CD4-positive, alpha-beta T cell (primary cell): ENCODE results near the gene WDR88. TPM values are rescaled to one million over a fixed set of nuclear protein-coding genes. Genes with fewer than 3 reads are reported as not detected.
"Not testable (repeated sequence)": the region's sequence is repeated elsewhere in the genome, so short reads cannot be mapped to it uniquely, and the experiment has no call there.

Experiments used
- ATAC-seq: fragments of 200-7000 bp; cut with Tn5 transposase; one replicate; pipeline ENCODE4 v1.10.0; 2022; ENCODE audit warnings: mild to moderate bottlenecking; ENCODE audit not compliant: poor library complexity
- CTCF ChIA-PET: fragments of 350-600 bp; sonication (Branson Sonifier 250); formaldehyde crosslinking; loops from one replicate; lab custom pipeline; 2021; ENCODE audit warnings: antibody characterized with exemption, inconsistent platforms; lab: Charles Lee
- POLR2A ChIA-PET: fragments of 350-600 bp; sonication (Branson Sonifier 250); formaldehyde crosslinking; loops from one replicate; lab custom pipeline; 2021; ENCODE audit warnings: antibody characterized with exemption, inconsistent platforms; lab: Charles Lee
- DNase-seq, 14 experiments: peaks; one replicate each; pipeline ENCODE4 v3.0.0-alpha.2; 2013 to 2020; ENCODE audit warnings: mixed read lengths in 2 of 14
- H3K27ac ChIP-seq, 2 donors: one replicate each; pipeline versions ENCODE4 v1.5.1 to v1.7.0; 2013; ENCODE audit warnings: low read length in 2 of 2, low read depth in 1 of 2, mild to moderate bottlenecking in 1 of 2
- H3K27me3 ChIP-seq, 2 experiments: 1 replicate in 1 of 2; 2 replicates in 1 of 2; pipeline versions ENCODE4 v1.6.1 to v1.7.0; 2013; ENCODE audit warnings: low read length in 2 of 2, control low read depth in 1 of 2, mild to moderate bottlenecking in 1 of 2, moderate library complexity in 1 of 2; ENCODE audit not compliant: insufficient read depth in 2 of 2, control insufficient read depth in 1 of 2
- H3K36me3 ChIP-seq: one replicate; pipeline ENCODE4 v1.6.1; 2013; ENCODE audit warnings: low read length, control low read depth; ENCODE audit not compliant: insufficient read depth
- H3K4me1 ChIP-seq: one replicate; pipeline ENCODE4 v1.6.1; 2013; ENCODE audit warnings: low read length, control low read depth; ENCODE audit not compliant: insufficient read depth
- H3K4me3 ChIP-seq: one replicate; pipeline ENCODE4 v1.5.1; 2013; ENCODE audit warnings: mild to moderate bottlenecking, low read length, moderate library complexity
- H3K9me3 ChIP-seq, 2 experiments: 1 replicate in 1 of 2; 2 replicates in 1 of 2; pipeline versions ENCODE4 v1.6.1 to v1.7.0; 2013; ENCODE audit warnings: low read length in 2 of 2, mild to moderate bottlenecking in 2 of 2, control low read depth in 1 of 2, moderate library complexity in 1 of 2; ENCODE audit not compliant: control insufficient read depth in 1 of 2, insufficient read depth in 1 of 2
- H3K27ac Mint-ChIP-seq: one replicate; pipeline ENCODE4 v1.8.0; 2020; ENCODE audit warnings: mixed read lengths
- H3K27me3 Mint-ChIP-seq: one replicate; pipeline ENCODE4 v1.8.0; 2021; ENCODE audit warnings: mixed read lengths
- H3K36me3 Mint-ChIP-seq: one replicate; pipeline ENCODE4 v1.8.0; 2021; ENCODE audit warnings: low read depth, mixed read lengths
- H3K4me1 Mint-ChIP-seq: one replicate; pipeline ENCODE4 v1.8.0; 2021; ENCODE audit warnings: low read depth, mixed read lengths
- H3K4me3 Mint-ChIP-seq: one replicate; pipeline ENCODE4 v1.8.0; 2020; ENCODE audit warnings: mild to moderate bottlenecking, mixed read lengths
- H3K9me3 Mint-ChIP-seq: one replicate; pipeline ENCODE4 v1.8.0; 2020; ENCODE audit warnings: mixed read lengths
- intact Hi-C, 2 experiments: fragments of 100-400 bp; cut with DNase I in 1 of 2; cut with micrococcal nuclease in 1 of 2; formaldehyde crosslinking; loops; one replicate each; pipeline versions ENCODE4 v1.15.1 to v1.9.0; 2023 to 2025; cut with DNase I, micrococcal nuclease
- total RNA-seq, 174 experiments: library from RNA in 2 of 174; stranded (reverse) in 2 of 174; gene quantifications; one replicate each; pipeline ENCODE4 v1.2.3 and lab custom pipeline; 2021 to 2026
- TF ChIP-seq, protein P1 (sequence below): fragments of 200-600 bp; IDR thresholded peaks from one replicate; pipeline ENCODE4 v1.8.0; 2022; ENCODE audit warnings: antibody characterized with exemption, mild to moderate bottlenecking

Gene WDR88
- total RNA-seq, 2 experiments from 2014 or later = not detected

DNA sequence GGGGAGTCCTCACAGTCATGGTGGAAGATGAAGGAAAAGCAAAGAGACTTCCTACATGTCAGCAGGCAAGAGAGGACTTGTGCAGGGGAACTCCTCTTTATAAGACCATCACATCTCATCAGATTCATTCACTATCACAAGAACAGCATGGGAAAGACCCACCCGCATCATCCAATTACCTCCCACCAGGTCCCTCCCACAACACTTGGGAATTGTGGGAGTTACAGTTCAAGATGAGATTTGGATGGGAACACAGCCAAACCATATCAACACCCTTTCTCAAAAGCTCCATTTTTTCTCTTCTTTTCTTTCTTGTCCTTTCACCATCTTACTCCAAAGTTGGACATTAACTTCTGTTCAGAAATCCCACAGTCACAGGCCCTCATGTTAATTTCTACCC, 57.5 kb downstream of the WDR88 start:
- DNase-seq = no peak
- Histone ChIP-seq H3K4me3 (no peak overlapping the region), H3K27me3 (peaks cover 11 to 23% of the 10 kb centered on the region in 2 experiments), H3K27ac (no peak overlapping the region), H3K4me1 (peaks cover 2% of the 10 kb centered on the region), H3K9me3 (no peaks in the 10 kb centered on the region), H3K36me3 (no peaks in the 10 kb centered on the region)
- no peak for ATAC-seq
- ChIA-PET POLR2A (no interaction called here), CTCF (no interaction called here)
- no peak overlapping the region for H3K27ac Mint-ChIP-seq
- TF ChIP-seq, protein P1, sequence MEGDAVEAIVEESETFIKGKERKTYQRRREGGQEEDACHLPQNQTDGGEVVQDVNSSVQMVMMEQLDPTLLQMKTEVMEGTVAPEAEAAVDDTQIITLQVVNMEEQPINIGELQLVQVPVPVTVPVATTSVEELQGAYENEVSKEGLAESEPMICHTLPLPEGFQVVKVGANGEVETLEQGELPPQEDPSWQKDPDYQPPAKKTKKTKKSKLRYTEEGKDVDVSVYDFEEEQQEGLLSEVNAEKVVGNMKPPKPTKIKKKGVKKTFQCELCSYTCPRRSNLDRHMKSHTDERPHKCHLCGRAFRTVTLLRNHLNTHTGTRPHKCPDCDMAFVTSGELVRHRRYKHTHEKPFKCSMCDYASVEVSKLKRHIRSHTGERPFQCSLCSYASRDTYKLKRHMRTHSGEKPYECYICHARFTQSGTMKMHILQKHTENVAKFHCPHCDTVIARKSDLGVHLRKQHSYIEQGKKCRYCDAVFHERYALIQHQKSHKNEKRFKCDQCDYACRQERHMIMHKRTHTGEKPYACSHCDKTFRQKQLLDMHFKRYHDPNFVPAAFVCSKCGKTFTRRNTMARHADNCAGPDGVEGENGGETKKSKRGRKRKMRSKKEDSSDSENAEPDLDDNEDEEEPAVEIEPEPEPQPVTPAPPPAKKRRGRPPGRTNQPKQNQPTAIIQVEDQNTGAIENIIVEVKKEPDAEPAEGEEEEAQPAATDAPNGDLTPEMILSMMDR = no peak
- H3K36me3 Mint-ChIP-seq = no peaks in the 10 kb centered on the region
- no peak overlapping the region for H3K4me3 Mint-ChIP-seq
- intact Hi-C loops = no loop called here
- peaks cover 8% of the 10 kb centered on the region for H3K4me1 Mint-ChIP-seq
- no peaks in the 10 kb centered on the region for H3K9me3 Mint-ChIP-seq
- peaks cover 35% of the 10 kb centered on the region for H3K27me3 Mint-ChIP-seq

DNA sequence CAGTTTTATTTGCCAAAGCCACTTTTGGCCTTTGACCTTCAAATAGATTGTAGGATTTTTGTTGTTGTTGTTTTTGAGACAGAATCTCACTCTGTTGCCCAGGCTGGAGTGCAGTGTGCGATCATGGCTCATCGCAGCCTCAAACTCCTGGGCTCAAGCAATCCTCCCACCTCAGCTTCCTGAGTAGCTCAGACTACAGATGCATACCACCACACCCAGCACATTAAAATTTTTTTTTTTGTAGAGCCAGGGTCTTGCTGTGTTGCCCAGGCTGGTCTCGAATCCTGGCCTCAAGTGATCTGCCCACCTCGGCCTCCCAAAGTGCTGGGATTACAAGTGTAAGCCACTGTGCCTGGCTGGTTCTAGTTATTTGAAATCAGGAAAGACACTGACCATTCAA, 59.2 kb downstream of the WDR88 start:
- DNase-seq, H3K36me3 Mint-ChIP-seq, ATAC-seq, H3K27ac ChIP-seq, H3K4me3 ChIP-seq, H3K4me1 Mint-ChIP-seq, CTCF ChIA-PET, H3K27ac Mint-ChIP-seq, H3K9me3 ChIP-seq, H3K4me3 Mint-ChIP-seq, H3K36me3 ChIP-seq, intact Hi-C loops, H3K9me3 Mint-ChIP-seq, POLR2A ChIA-PET, H3K4me1 ChIP-seq: not testable (repeated sequence)
- H3K27me3 ChIP-seq = peaks cover 16 to 36% of the 10 kb centered on the region in 2 experiments
- peaks cover 39% of the 10 kb centered on the region for H3K27me3 Mint-ChIP-seq

GRCh38 chr19:33191501-33191900, 59.6 kb downstream of the WDR88 start:
- Histone ChIP-seq H3K4me1 (peaks cover 6% of the 10 kb centered on the region), H3K4me3 (no peak overlapping the region), H3K27ac (no peak overlapping the region), H3K36me3 (no peaks in the 10 kb centered on the region), H3K9me3 (no peaks in the 10 kb centered on the region), H3K27me3 (peaks cover 17 to 37% of the 10 kb centered on the region in 2 experiments)
- Mint-ChIP-seq H3K36me3 (no peaks in the 10 kb centered on the region), H3K4me1 (peaks cover 5% of the 10 kb centered on the region), H3K27me3 (peaks cover 43% of the 10 kb centered on the region), H3K9me3 (no peaks in the 10 kb centered on the region), H3K27ac (no peak overlapping the region), H3K4me3 (no peak overlapping the region)
- ChIA-PET POLR2A (no interaction called here), CTCF (no interaction called here)
- ATAC-seq (no peak), DNase-seq (no peak)
- TF ChIP-seq, protein P1 = no peak
- intact Hi-C loops = no loop called here

- Histone ChIP-seq H3K27ac (no peak overlapping the region), H3K9me3 (no peaks in the 10 kb centered on the region), H3K4me3 (no peak overlapping the region), H3K4me1 (peaks cover 6% of the 10 kb centered on the region), H3K27me3 (peaks cover 22 to 37% of the 10 kb centered on the region in 2 experiments), H3K36me3 (no peaks in the 10 kb centered on the region)
- CTCF ChIA-PET = no interaction called here
- TF ChIP-seq, protein P1 = no peak
- DNase-seq = peak in 1 of 14 experiments; percentile 18
- no peak overlapping the region for H3K4me3 Mint-ChIP-seq
- intact Hi-C loops = no loop called here
- no peak for ATAC-seq
- H3K4me1 Mint-ChIP-seq = no peaks in the 10 kb centered on the region
- H3K27me3 Mint-ChIP-seq = peaks cover 49% of the 10 kb centered on the region
- POLR2A ChIA-PET = no interaction called here
- no peaks in the 10 kb centered on the region for H3K36me3 Mint-ChIP-seq
- H3K9me3 Mint-ChIP-seq = no peaks in the 10 kb centered on the region
- no peak overlapping the region for H3K27ac Mint-ChIP-seq
These were observed 60.1 kb downstream of the WDR88 start for GRCh38 chr19:33192010-33192409.
